ENCODE results near the gene ABCC9.
"Not testable (repeated sequence)": the region's sequence is repeated elsewhere in the genome, so short reads cannot be mapped to it uniquely, and the experiment has no call there.

ABCC9 gene

DNA sequence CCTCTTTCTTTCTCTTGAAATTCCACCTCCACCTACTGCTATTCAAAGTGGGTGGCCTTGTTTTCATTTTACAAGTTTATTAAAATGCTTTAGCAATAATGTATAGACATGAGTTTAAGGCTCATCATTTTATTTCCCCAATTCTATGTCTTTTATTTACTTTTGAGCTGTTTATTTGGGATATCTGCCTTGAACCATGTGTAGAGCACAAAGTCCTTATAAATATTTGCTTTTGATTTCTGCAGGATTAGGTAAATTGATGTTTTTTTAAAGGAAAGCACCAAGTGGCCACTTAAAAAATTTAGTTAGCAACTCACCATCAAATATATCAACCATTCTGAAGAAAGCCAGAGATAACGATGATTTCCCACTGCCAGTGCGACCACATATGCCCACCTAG is 126.9 kb downstream of the ABCC9 start:
- in situ Hi-C loops (cut with MboI; ENCODE audit: low sequenced_read_pairs, unreplicated experiment) = no loop called here
- TF ChIP-seq, protein P1, sequence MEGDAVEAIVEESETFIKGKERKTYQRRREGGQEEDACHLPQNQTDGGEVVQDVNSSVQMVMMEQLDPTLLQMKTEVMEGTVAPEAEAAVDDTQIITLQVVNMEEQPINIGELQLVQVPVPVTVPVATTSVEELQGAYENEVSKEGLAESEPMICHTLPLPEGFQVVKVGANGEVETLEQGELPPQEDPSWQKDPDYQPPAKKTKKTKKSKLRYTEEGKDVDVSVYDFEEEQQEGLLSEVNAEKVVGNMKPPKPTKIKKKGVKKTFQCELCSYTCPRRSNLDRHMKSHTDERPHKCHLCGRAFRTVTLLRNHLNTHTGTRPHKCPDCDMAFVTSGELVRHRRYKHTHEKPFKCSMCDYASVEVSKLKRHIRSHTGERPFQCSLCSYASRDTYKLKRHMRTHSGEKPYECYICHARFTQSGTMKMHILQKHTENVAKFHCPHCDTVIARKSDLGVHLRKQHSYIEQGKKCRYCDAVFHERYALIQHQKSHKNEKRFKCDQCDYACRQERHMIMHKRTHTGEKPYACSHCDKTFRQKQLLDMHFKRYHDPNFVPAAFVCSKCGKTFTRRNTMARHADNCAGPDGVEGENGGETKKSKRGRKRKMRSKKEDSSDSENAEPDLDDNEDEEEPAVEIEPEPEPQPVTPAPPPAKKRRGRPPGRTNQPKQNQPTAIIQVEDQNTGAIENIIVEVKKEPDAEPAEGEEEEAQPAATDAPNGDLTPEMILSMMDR (IDR thresholded peaks at IDR 0.05; ENCODE audit: borderline replicate concordance, control extremely low read depth, extremely low read depth, insufficient read depth, missing control alignments) = no peak
- DNase-seq (ENCODE audit: low spot score) = no peak

DNA sequence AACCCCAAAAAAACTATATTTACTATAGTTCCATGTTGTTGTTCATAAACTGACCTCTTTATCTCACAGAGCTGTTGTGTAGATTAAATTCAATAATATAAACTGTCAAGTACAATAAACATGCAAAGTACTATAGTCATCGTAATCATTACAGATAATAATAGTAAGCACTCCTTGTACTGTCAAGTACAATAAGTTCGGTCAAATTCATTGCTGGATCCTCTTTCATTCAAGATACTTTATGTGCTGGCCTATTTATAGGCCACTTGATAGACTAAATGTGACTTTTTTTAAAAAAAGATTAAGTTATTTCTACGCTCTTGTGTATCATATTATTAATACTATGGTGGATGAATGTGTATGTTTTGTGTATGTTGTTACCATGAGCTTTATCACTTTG is 127.5 kb downstream of the ABCC9 start:
- no peak for DNase-seq (ENCODE audit: low spot score)
- TF ChIP-seq, protein P1 (IDR thresholded peaks at IDR 0.05; ENCODE audit: borderline replicate concordance, control extremely low read depth, extremely low read depth, insufficient read depth, missing control alignments) = no peak
- in situ Hi-C loops (cut with MboI; ENCODE audit: low sequenced_read_pairs, unreplicated experiment) = no loop called here

DNA sequence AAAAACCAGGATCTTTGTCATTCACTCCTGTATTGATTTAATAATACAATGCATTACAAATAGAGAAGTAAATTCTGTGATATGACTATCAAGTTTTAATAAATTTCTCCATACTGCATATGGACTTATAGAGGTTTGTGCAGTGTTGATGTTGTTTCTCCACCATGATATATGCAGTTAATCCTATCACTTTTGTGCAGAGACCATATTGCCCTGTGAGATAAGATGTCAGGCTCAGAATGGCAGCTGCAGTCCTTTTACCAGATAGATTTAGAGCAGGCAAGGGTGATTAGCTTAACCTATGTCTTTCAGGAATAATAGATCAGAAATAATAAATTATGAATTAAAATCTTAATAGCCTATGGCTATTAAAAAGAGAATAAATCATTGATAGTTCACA is 128.1 kb downstream of the ABCC9 start:
- in situ Hi-C loops (cut with MboI; ENCODE audit: low sequenced_read_pairs, unreplicated experiment) = no loop called here
- TF ChIP-seq, protein P1 (IDR thresholded peaks at IDR 0.05; ENCODE audit: borderline replicate concordance, control extremely low read depth, extremely low read depth, insufficient read depth, missing control alignments) = no peak
- no peak for DNase-seq (ENCODE audit: low spot score)

DNA sequence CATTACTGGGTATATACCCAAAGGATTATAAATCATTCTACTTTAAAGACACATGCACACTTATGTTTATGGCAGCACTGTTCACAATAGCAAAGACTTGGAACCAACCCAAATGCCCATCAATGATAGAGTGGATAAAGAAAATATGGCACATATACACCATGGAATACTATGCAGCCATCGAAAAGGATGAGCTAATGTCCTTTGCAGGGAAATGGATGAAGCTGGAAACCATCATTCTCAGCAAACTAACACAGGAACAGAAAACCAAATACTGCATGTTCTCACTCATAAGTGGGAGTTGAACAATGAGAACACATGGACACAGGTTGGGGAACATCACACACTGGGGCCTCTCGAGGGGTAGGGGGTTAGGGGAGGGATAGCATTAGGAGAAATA is 128.9 kb downstream of the ABCC9 start:
- in situ Hi-C loops (cut with MboI; ENCODE audit: low sequenced_read_pairs, unreplicated experiment); DNase-seq (ENCODE audit: low spot score): not testable (repeated sequence)

DNA sequence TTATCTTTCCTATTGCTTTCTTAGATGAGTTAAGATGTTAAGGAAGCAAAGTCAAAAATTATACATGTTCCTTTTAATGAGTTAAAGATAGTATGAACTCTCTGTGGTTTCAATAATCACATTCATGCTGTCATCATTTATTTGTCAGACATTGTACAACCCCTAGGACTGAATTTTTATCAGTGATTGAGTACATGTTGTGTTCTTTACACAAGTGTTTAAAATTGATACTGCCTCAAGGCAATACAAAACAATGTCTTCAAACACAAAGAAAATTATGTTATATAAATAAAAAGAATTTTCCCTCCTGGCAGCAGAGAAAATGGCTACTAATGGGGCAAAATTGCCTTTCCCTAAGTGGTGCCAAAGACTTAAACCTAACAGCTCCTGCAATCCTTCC is 132.1 kb downstream of the ABCC9 start:
- DNase-seq (ENCODE audit: low spot score) = no peak
- in situ Hi-C loops (cut with MboI; ENCODE audit: low sequenced_read_pairs, unreplicated experiment) = no loop called here
- TF ChIP-seq, protein P1 (IDR thresholded peaks at IDR 0.05; ENCODE audit: borderline replicate concordance, control extremely low read depth, extremely low read depth, insufficient read depth, missing control alignments) = no peak

DNA sequence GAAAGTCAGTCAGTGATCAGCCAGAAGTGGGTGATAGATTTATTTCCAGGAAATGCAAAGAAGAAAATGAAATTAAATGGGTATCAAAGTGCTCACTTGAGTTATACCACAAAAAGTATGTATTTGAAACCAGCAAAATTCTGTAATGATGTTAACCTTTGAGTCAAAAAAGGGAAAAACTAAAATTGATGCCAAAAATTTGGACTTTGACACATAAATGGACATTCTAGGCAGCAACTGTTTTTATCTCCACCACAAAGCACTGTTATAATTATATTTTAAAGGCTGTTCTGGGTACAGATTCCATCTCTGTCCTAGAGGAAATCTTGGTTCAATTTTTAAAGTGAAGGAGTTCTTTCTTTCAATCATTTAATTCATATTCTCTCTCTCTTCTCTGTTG is 135.0 kb downstream of the ABCC9 start:
- no peak for DNase-seq (ENCODE audit: low spot score)
- in situ Hi-C loops (cut with MboI; ENCODE audit: low sequenced_read_pairs, unreplicated experiment) = no loop called here
- TF ChIP-seq, protein P1 (IDR thresholded peaks at IDR 0.05; ENCODE audit: borderline replicate concordance, control extremely low read depth, extremely low read depth, insufficient read depth, missing control alignments) = no peak

DNA sequence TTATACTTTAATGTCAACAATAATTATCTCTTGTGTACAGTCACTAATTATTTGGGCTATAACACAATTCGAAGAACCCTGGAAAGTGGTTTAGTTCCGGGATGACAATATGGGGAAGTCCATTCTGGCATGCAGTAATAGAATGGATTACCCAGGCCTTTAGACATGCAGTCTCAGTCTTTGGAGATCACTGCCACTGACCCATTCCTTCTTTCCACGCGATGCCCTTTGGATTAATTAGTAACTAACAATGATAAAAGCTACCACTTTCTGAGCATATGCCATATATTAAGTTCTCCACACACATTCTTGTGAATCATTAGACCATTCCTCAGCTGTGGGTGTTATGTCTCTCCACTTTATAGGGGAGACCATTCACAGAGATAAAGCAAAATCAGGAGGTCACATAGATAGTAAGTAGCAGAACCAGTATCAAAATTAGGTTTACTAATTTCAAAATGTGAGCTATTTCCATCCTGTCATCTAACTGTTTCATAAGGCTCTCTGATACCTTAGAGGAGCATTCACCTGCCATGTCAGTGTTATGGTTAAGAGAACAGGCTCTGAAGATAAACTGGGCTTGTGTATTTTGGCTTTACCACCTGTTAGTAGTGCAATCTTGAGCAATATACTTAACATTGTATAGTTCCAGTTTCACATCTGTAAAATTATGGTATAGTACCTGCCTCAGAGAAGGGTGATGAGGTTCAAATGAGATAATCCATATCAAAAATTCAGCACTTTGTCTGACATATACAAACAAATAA is 139.5 kb downstream of the ABCC9 start:
- TF ChIP-seq, protein P1 (IDR thresholded peaks at IDR 0.05; ENCODE audit: borderline replicate concordance, control extremely low read depth, extremely low read depth, insufficient read depth, missing control alignments) = no peak
- in situ Hi-C loops (cut with MboI; ENCODE audit: low sequenced_read_pairs, unreplicated experiment) = no loop called here
- DNase-seq (ENCODE audit: low spot score) = no peak
